Naive B cell (primary cell): Measurements from ENCODE around the gene TOMM6. TPM values are rescaled to one million over a fixed set of nuclear protein-coding genes. Genes with fewer than 3 reads are reported as not detected.
A peak's percentile ranks its signal among the peaks of the same experiment; 100 is the strongest.

Source experiments
- ATAC-seq, 2 donors: fragments of 150-1000 bp; cut with Tn5 transposase; 2 replicates each; pipeline ENCODE4 v1.10.0; 2021; ENCODE audit warnings: low read depth in 2 of 2, mild to moderate bottlenecking in 2 of 2, moderate library complexity in 2 of 2
- DNase-seq: peaks from one replicate; pipeline ENCODE4 v3.0.0; 2022
- H3K27ac Mint-ChIP-seq, 6 donors: one replicate each; pipeline ENCODE4 v1.8.0; 2020 to 2022; ENCODE audit warnings: mild to moderate bottlenecking in 6 of 6, mixed read lengths in 6 of 6, moderate library complexity in 5 of 6, inconsistent platforms in 2 of 6
- H3K27me3 Mint-ChIP-seq, 3 donors: one replicate each; pipeline ENCODE4 v1.8.0; 2021 to 2022; ENCODE audit warnings: mixed read lengths in 3 of 3, mild to moderate bottlenecking in 1 of 3
- H3K36me3 Mint-ChIP-seq, 2 donors: one replicate each; pipeline ENCODE4 v1.8.0; 2020 to 2022; ENCODE audit warnings: mixed read lengths in 2 of 2, inconsistent platforms in 1 of 2, mild to moderate bottlenecking in 1 of 2
- H3K4me1 Mint-ChIP-seq, 3 donors: one replicate each; pipeline ENCODE4 v1.8.0; 2020 to 2022; ENCODE audit warnings: mixed read lengths in 3 of 3, inconsistent platforms in 1 of 3, mild to moderate bottlenecking in 1 of 3, moderate library complexity in 1 of 3
- H3K4me3 Mint-ChIP-seq, 8 donors: one replicate each; pipeline ENCODE4 v1.8.0; 2020 to 2022; ENCODE audit warnings: mild to moderate bottlenecking in 8 of 8, mixed read lengths in 8 of 8, moderate library complexity in 8 of 8, inconsistent platforms in 2 of 8
- H3K9me3 Mint-ChIP-seq, 7 donors: one replicate each; pipeline ENCODE4 v1.8.0; 2020 to 2022; ENCODE audit warnings: mixed read lengths in 7 of 7, mild to moderate bottlenecking in 5 of 7, inconsistent platforms in 2 of 7, moderate library complexity in 1 of 7
- polyA plus RNA-seq, 6 donors: library from polyadenylated mRNA; unstranded; fragments of 300-500 nt; fragmentation: Illumina TruSeq; gene quantifications; one replicate each; pipeline ENCODE4 v1.2.3, GENCODE V29; 2021; ENCODE audit warnings: low read depth in 6 of 6

Gene TOMM6
- polyA plus RNA-seq, 6 donors from 2014 or later: 366 to 456 (median 377) TPM

DNA sequence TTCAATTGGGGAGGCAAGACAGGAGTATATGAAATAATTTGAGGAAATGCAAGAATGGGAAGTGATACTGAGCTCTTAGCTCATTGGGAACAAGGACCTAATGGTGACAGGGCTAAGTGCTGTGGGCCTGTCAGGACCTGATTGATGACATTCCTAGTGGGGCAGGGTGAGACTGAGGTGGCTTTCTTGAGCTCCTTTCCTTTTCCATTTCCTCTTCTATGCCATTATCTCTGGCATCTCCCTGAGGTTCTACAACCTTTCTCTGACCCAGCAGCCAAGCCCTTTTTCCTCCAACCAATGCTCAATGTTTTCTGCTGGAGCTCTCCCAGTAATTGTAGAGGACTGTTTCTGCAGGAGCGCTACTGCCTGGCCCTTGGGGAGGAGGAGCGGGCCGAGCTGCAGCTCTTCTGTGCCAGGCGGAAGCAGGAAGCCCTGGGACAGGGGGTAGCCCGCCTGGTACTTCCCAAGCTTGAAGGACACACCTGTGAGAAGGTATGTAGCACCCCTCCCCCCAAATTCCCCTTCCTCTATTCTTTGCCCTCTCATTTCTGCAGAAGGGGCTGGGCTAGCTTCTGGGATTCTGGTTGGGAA is 2.8 kb upstream of the TOMM6 start:
- ATAC-seq (no peak), DNase-seq (no peak)
- H3K36me3 Mint-ChIP-seq: peaks cover 0 to 3% of the 10 kb centered on the region in 2 donors
- H3K4me1 Mint-ChIP-seq: peaks cover 26 to 38% (median 38%) of the 10 kb centered on the region in 3 donors
- peak overlapping the region in 7 of 8 donors; percentile 7 to 96 (median 61) for H3K4me3 Mint-ChIP-seq
- peak overlapping the region in 1 of 6 donors; percentile 15 for H3K27ac Mint-ChIP-seq
- H3K27me3 Mint-ChIP-seq: no peaks in the 10 kb centered on the region
- H3K9me3 Mint-ChIP-seq: no peaks in the 10 kb centered on the region

DNA sequence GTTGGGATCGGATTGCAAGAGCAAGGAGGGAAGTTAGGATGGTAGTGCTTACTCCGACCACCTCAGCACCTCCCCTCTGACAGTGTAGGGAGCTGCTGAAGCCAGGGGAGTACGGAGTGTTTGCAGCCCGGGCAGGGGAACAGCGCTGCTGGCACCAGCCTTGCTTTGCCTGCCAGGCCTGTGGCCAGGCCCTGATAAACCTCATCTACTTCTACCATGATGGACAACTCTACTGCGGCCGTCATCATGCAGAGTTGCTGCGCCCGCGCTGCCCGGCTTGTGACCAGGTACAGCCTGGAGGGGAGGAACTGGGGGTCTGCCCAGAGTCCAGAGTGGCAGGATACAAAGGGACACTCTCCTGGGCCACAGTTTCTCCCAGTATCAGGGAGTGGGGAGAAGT is 2.2 kb upstream of the TOMM6 start:
- Mint-ChIP-seq H3K27ac (no peak overlapping the region), H3K9me3 (no peaks in the 10 kb centered on the region), H3K27me3 (no peaks in the 10 kb centered on the region), H3K4me3 (peak overlapping the region in 6 of 8 donors; percentile 42 to 96 (median 72)), H3K36me3 (peaks cover 0 to 8% of the 10 kb centered on the region in 2 donors), H3K4me1 (peaks cover 25 to 38% (median 35%) of the 10 kb centered on the region in 3 donors)
- no peak for DNase-seq
- no peak for ATAC-seq

DNA sequence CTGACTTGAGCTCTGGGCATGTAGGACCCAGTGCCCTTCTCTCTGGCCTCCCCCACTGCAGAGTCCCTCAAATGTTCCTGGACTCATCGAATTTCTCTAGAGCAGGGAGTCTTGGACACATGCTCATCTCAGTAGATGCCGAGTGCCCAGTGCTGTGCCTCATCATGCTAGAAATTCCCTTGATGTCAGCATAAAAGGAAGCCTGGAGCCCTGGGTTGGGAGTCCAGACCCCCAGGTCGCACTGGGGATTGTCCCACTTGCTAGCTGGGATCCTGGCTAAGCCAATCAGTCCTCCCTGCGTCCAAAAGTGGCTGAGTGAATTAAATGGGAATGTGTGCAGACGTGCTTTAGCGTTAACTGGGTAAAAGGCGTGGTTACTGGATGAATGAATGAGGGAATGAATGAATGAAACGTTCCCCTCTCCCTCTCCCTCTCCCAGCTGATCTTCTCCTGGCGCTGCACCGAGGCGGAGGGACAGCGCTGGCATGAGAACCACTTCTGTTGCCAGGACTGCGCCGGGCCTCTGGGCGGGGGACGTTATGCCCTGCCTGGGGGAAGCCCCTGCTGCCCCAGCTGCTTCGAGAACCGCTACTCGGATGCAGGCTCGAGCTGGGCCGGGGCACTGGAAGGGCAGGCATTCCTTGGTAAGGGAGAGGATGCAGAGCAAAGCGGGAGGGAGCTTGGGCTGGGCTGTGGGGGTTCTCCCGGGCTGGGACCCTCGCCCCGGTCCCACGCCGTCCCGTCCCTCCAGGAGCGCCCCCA is 1.6 kb upstream of the TOMM6 start:
- DNase-seq (no peak), ATAC-seq (no peak)
- Mint-ChIP-seq H3K9me3 (no peaks in the 10 kb centered on the region), H3K4me1 (peaks cover 24 to 38% (median 33%) of the 10 kb centered on the region in 3 donors), H3K27ac (peak overlapping the region in 3 of 6 donors; percentile 80 to 96 (median 82)), H3K27me3 (no peaks in the 10 kb centered on the region), H3K36me3 (peaks cover 0 to 9% of the 10 kb centered on the region in 2 donors), H3K4me3 (peak overlapping the region; percentile 82 to 98 (median 96))

DNA sequence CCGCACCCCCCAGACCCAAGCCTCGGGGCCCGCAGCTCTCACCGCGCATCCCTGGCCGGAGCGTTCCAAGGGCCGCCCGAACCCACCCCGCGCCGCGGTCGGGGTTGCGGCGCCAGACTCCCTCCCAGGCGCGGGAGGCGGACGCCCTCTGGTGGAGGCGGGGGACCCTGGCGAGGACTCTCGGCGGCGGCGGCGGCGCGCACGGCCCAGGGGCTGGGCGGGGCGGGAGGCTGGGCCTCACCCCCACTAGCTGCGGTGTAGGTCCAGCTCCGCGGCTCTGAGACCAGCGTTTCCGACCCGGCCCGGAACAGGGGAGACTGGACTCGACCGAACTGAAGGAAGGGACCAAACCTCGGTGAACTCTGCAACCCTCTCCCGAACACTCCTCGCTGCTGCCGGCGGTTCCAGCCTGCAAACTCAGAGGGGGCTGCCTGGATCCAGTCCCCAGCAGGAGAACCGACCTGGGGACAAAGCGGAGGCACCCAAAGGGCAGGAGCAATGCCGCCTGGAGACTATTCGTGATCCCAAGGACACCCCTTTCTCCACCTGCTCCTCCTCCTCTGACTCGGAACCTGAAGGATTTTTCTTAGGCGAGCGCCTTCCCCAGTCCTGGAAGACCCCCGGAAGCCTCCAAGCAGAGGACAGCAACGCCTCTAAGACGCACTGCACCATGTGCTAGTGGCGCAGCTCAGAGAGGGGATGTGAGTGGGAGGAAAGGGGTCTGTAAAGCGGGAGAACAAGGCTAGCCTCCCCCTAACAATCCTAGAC is 859 bp upstream of the TOMM6 start:
- Mint-ChIP-seq H3K36me3 (peaks cover 0 to 9% of the 10 kb centered on the region in 2 donors), H3K27me3 (no peaks in the 10 kb centered on the region), H3K27ac (peak overlapping the region; percentile 94 to 98 (median 96)), H3K4me3 (peak overlapping the region; percentile 90 to 98 (median 96)), H3K4me1 (peaks cover 18 to 32% (median 26%) of the 10 kb centered on the region in 3 donors), H3K9me3 (no peaks in the 10 kb centered on the region)
- DNase-seq (peak; percentile 88), ATAC-seq (peak; percentile 68 to 69)

DNA sequence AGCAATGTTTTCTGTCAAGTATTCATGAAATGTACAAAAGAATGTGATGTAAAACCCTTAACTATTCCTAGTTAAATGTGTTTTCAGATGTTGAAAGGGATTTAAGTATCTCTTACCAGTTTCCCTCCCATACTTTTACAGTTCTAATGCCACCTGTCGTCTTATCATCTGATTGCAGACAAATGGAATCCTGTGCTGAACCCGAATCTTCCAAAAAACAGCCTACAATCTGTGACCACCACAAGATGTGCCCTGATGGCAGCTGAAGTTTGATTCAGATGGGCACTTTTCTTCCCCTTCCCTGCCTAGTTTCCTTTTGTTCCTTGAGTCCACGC is 1.9 kb downstream of the TOMM6 start:
- no peak for DNase-seq
- Mint-ChIP-seq H3K4me3 (peak overlapping the region in 7 of 8 donors; percentile 70 to 96 (median 89)), H3K4me1 (peaks cover 16 to 25% (median 21%) of the 10 kb centered on the region in 3 donors), H3K27ac (peak overlapping the region in 4 of 6 donors; percentile 20 to 77 (median 62)), H3K36me3 (peaks cover 0 to 9% of the 10 kb centered on the region in 2 donors), H3K27me3 (no peaks in the 10 kb centered on the region), H3K9me3 (no peaks in the 10 kb centered on the region)
- ATAC-seq: no peak

DNA sequence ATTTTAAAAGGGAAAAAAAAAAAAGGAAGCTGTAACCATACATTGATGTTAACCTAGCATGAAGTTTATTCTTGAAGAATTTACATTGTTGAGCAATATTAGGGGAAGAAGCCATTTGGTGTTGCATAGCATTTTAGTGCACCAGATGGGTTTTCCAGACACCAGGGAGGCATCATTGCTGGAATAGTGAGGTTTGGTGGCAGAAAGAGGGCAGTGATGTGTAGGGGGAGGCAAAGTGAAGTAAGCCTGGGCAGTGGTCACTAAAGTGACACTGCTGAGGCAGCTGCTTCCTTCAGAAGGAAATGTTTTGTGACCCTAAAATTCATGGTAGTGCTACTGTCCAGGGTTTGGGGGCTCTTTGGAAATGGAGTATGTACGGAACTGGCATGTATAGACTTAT is 2.6 kb downstream of the TOMM6 start:
- Mint-ChIP-seq H3K36me3 (peaks cover 0 to 9% of the 10 kb centered on the region in 2 donors), H3K27me3 (no peaks in the 10 kb centered on the region), H3K9me3 (no peaks in the 10 kb centered on the region), H3K4me3 (peak overlapping the region in 3 of 8 donors; percentile 41 to 89 (median 82)), H3K4me1 (peaks cover 9 to 18% (median 14%) of the 10 kb centered on the region in 3 donors), H3K27ac (peak overlapping the region in 4 of 6 donors; percentile 15 to 77 (median 40))
- DNase-seq: no peak
- ATAC-seq: no peak

DNA sequence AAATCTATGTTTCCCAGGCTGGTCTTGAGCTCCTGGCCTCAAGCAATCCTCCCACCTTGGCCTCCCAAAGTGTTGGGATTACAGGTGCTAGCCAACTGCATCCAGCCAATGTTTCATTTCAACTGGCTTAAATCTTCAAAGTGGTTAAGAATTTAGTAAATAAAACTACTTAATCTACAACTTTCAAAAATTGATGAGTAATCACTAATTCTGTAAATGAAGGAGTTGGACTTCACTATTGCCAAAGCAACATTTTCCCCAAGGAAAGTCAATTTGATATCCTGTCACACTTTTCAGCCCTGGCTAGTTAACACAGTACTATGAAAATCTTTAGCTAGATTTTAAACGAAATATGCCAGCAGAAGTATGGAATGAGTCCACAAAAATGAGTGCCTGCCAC is 3.8 kb downstream of the TOMM6 start:
- DNase-seq: no peak
- H3K4me3 Mint-ChIP-seq: peak overlapping the region in 1 of 8 donors; percentile 44
- no peak for ATAC-seq
- peaks cover 0 to 9% of the 10 kb centered on the region in 2 donors for H3K36me3 Mint-ChIP-seq
- H3K9me3 Mint-ChIP-seq: no peaks in the 10 kb centered on the region
- no peaks in the 10 kb centered on the region for H3K27me3 Mint-ChIP-seq
- no peak overlapping the region for H3K27ac Mint-ChIP-seq
- H3K4me1 Mint-ChIP-seq: peaks cover 8 to 15% (median 9%) of the 10 kb centered on the region in 3 donors

DNA sequence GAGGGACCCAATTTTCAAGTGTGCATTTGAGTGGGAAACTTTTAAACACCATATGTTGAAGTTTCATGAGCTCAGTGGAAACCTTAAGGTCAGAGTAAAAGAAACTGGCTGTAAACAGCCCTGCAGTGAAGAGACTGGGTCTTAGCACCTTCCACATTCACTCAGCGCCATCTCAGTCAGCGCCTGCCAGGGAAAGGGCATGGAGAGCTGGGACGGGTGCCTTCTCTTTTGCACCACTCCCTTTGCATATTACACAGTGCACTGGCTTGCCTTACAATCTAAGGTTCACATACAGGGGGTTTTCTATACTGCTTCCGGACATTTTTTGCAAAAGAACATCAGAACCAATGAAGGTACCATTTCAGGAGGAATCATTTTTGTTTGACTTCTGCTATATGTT is 4.5 kb downstream of the TOMM6 start:
- peaks cover 0 to 9% of the 10 kb centered on the region in 2 donors for H3K36me3 Mint-ChIP-seq
- H3K4me1 Mint-ChIP-seq: peaks cover 8 to 14% (median 9%) of the 10 kb centered on the region in 3 donors
- H3K9me3 Mint-ChIP-seq: no peaks in the 10 kb centered on the region
- H3K27me3 Mint-ChIP-seq: no peaks in the 10 kb centered on the region
- ATAC-seq: no peak
- H3K27ac Mint-ChIP-seq: peak overlapping the region in 1 of 6 donors; percentile 24
- H3K4me3 Mint-ChIP-seq: peak overlapping the region in 1 of 8 donors; percentile 44
- no peak for DNase-seq

DNA sequence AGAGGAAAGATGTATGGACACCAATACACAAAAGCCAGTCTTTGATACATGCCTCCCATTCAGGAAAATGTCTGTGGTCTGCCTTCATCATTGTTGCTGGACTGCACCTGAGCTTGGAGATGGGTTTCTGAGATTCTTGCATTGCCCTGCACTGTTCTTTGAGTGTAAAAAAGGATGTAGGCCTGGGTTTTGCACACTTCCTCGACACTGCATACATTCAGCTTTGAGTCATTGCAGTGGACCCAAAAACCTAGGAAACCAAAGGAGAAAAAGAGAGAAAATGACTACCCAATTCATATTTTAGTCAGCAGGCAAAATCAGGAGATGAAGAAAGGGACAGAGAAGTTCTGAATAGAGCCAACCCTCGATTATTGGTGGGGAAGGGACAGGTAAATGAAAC is 9.0 kb downstream of the TOMM6 start:
- H3K36me3 Mint-ChIP-seq: no peaks in the 10 kb centered on the region
- no peaks in the 10 kb centered on the region for H3K27me3 Mint-ChIP-seq
- DNase-seq (no peak), ATAC-seq (no peak)
- H3K9me3 Mint-ChIP-seq: no peaks in the 10 kb centered on the region
- no peak overlapping the region for H3K27ac Mint-ChIP-seq
- no peak overlapping the region for H3K4me3 Mint-ChIP-seq
- no peaks in the 10 kb centered on the region for H3K4me1 Mint-ChIP-seq

DNA sequence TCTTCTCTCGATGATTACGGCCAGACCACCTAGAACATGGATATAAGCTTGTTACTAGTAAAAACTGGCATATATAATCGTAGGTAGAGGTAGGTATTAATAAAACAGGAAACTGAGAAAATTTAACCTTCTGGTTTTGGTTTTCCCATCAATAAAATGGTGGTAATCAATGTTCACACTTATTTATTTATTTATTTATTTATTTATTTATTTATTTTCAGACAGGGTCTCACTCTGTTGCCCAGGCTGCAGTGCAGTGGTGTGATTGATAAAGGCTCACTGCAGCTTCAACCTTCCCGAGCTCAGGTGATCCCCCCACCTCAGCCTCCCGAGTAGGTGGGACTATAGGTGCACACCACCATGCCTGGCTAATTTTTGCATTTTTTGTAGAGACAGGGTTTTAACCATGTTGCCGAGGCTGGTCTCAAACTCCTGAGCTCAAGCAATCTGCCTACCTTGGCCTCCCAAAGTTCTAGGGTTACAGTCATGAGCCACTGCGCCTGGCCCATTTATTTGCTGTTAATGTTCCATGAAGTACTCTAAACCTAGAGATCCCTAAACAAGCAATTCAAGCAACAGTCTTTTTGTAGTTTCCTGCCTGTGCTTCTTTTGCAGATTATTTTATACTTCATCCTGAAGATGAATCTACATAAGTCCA is 11.5 kb downstream of the TOMM6 start:
- H3K36me3 Mint-ChIP-seq: no peaks in the 10 kb centered on the region
- ATAC-seq (no peak), DNase-seq (no peak)
- no peak overlapping the region for H3K4me3 Mint-ChIP-seq
- H3K27ac Mint-ChIP-seq: no peak overlapping the region
- no peaks in the 10 kb centered on the region for H3K9me3 Mint-ChIP-seq
- H3K4me1 Mint-ChIP-seq: no peaks in the 10 kb centered on the region
- no peaks in the 10 kb centered on the region for H3K27me3 Mint-ChIP-seq

DNA sequence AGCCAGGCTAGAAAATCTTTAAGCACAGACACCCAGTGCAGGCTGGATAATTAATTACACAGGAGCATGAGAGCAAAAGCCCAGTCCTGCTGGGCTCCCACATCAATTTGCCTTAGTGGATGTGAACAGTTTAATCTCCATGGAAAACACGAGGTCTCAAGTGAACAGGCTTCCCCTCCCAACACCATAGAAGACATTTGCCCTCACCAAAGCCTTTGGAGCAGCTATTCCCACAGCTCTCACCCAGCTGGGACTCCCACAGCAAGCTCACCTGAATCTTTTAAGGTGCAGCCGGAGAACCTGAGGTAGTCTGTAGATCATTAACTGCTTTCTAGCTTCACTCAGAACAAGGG is 12.0 kb downstream of the TOMM6 start:
- DNase-seq (no peak), ATAC-seq (no peak)
- H3K4me3 Mint-ChIP-seq: peak overlapping the region in 1 of 8 donors; percentile 72
- H3K36me3 Mint-ChIP-seq: no peaks in the 10 kb centered on the region
- peak overlapping the region in 1 of 6 donors; percentile 50 for H3K27ac Mint-ChIP-seq
- H3K4me1 Mint-ChIP-seq: no peaks in the 10 kb centered on the region
- H3K9me3 Mint-ChIP-seq: no peaks in the 10 kb centered on the region
- no peaks in the 10 kb centered on the region for H3K27me3 Mint-ChIP-seq

DNA sequence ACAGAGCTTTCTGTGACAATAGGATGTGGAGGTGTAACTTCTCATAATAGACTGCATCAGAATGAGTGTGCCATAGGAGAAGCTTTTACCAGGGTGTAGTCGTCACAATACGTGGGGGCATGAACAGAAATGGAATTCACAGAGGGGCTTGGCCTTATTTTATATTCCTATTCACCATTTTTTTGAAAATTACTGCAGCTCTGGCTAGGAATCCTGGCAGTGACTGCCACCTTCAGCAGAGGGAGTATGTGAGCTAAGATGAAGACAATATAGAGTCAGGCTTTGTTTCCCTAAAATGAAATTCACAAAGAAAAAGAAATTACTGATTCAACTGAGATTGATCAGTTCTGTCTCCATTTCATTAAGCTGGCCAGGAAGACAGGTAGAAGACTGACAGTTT is 13.9 kb downstream of the TOMM6 start:
- peak overlapping the region in 2 of 6 donors; percentile 47 to 68 for H3K27ac Mint-ChIP-seq

More for the DNA sequence above, 13.9 kb downstream of the TOMM6 start:
- ATAC-seq (no peak), DNase-seq (no peak)
- H3K9me3 Mint-ChIP-seq: no peaks in the 10 kb centered on the region
- H3K27me3 Mint-ChIP-seq: no peaks in the 10 kb centered on the region
- H3K36me3 Mint-ChIP-seq: no peaks in the 10 kb centered on the region
- H3K4me3 Mint-ChIP-seq: no peak overlapping the region
- H3K4me1 Mint-ChIP-seq: no peaks in the 10 kb centered on the region
